ENCODE results near the gene COBL.

Gene COBL

GRCh38 chr7:51256916-51257315 lies 59.7 kb downstream of the COBL start:
- H3K4me3 ChIP-seq (ENCODE audit: low read depth, low read length): no peak overlapping the region
- TF ChIP-seq CTCF (conservative IDR thresholded peaks at IDR 0.05; ENCODE audit: low read depth, low read length): no peak
- DNase-seq (ENCODE audit: low read depth): no peak

GRCh38 chr7:51256209-51256781 lies 60.3 kb downstream of the COBL start:
- DNase-seq (ENCODE audit: low read depth): no peak
- TF ChIP-seq CTCF (conservative IDR thresholded peaks at IDR 0.05; ENCODE audit: low read depth, low read length): no peak
- H3K4me3 ChIP-seq (ENCODE audit: low read depth, low read length): no peak overlapping the region

- no peak for DNase-seq (ENCODE audit: low read depth)
- H3K4me3 ChIP-seq (ENCODE audit: low read depth, low read length): no peak overlapping the region
- TF ChIP-seq CTCF (conservative IDR thresholded peaks at IDR 0.05; ENCODE audit: low read depth, low read length): no peak
These were observed 60.9 kb downstream of the COBL start for GRCh38 chr7:51255536-51256208.

DNA sequence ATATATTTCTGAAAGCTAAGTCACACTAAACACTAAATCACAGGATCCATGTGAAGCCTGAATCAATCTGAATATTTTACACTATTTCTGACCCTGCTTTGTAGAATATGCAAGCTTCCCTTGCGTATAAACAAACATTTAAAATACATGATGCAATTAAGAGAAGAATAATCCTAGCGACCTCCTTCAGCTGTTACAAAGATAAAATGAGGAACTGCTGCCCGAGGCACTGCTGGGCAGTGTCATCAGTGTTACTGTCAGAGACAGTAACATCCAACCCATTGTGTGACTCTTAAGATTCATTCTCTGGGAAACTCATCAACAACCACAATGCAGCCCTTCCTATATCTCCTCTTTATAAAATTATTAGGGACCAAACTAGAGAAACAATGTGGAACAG lies 61.6 kb downstream of the COBL start:
- H3K4me3 ChIP-seq (ENCODE audit: low read depth, low read length): no peak overlapping the region
- no peak for TF ChIP-seq CTCF (conservative IDR thresholded peaks at IDR 0.05; ENCODE audit: low read depth, low read length)
- DNase-seq (ENCODE audit: low read depth): no peak

- no peak for TF ChIP-seq CTCF (conservative IDR thresholded peaks at IDR 0.05; ENCODE audit: low read depth, low read length)
- no peak overlapping the region for H3K4me3 ChIP-seq (ENCODE audit: low read depth, low read length)
- DNase-seq (ENCODE audit: low read depth): no peak
These were observed 63.5 kb downstream of the COBL start for GRCh38 chr7:51253157-51253556.

DNA sequence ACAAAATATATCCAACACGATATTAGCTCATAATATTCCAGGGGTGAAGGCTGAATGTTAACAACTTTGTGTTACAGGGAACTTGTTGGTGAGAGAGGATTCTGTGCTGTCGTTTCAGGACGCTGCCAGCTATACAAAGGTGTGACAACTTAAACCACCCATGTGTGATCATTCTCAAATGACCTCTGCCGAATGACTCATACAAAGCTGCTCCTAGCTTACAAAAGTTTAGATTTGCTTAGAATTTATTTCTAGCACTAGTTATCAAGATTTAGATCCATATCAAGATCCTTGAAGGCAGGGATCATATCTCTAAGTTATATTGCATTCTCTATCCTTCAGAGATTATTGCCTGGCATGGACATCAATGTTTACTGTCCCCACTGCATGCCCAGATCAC lies 65.3 kb downstream of the COBL start:
- TF ChIP-seq CTCF (conservative IDR thresholded peaks at IDR 0.05; ENCODE audit: low read depth, low read length): no peak
- DNase-seq (ENCODE audit: low read depth): no peak

DNA sequence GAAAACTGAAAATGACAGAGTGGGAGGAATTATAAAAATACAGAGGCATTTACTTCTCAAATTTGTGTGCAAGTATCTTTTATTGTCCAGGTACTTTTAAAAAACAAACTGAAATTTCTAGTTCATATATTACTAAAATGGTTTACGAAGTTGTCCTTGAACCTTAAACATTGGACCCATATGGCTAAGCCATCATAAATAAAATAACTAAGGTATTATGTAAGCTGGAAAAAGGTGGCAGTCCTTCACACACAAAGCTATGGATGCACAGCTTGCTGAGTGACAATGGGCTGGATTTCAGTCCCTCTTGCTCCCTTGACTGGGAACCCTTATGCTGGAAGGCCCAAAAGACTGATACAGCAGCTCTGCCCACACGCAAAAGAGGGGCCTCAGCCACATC lies 66.1 kb downstream of the COBL start:
- no peak for TF ChIP-seq CTCF (conservative IDR thresholded peaks at IDR 0.05; ENCODE audit: low read depth, low read length)
- no peak for DNase-seq (ENCODE audit: low read depth)
- H3K4me3 ChIP-seq (ENCODE audit: low read depth, low read length): no peak overlapping the region

More for the DNA sequence above, 65.3 kb downstream of the COBL start:
- no peak overlapping the region for H3K4me3 ChIP-seq (ENCODE audit: low read depth, low read length)

Data from choroid plexus epithelial cell (primary cell).